MM.1S (cell line): Measurements from ENCODE around the gene SPATA19.

Source experiments
- DNase-seq: peaks from one replicate; pipeline ENCODE4 v3.0.0-alpha.2; 2015
- H2AFZ ChIP-seq: fragments of 300-600 bp; sonication (generic); 2 replicates; pipeline ENCODE4 v1.6.0; 2016; ENCODE audit warnings: antibody characterized with exemption, low read length
- H3F3A ChIP-seq: fragments of 300-600 bp; sonication (generic); 2 replicates; pipeline ENCODE4 v1.6.1; 2016; ENCODE audit warnings: mild to moderate bottlenecking, antibody characterized with exemption, low read length, moderate library complexity, mixed read lengths; ENCODE audit not compliant: insufficient read depth
- H3K27ac ChIP-seq: fragments of 300-600 bp; sonication (generic); 2 replicates; pipeline ENCODE4 v1.5.1; 2016; ENCODE audit warnings: mild to moderate bottlenecking, low read length
- H3K27me3 ChIP-seq: fragments of 300-600 bp; sonication (generic); replicated peaks from 2 replicates; pipeline ENCODE4 v1.6.0; 2016; ENCODE audit warnings: low read length; ENCODE audit not compliant: insufficient read depth
- H3K36me3 ChIP-seq: fragments of 300-600 bp; sonication (generic); replicated peaks from 2 replicates; pipeline ENCODE4 v1.6.1; 2016; ENCODE audit warnings: mild to moderate bottlenecking, low read length, mixed read lengths; ENCODE audit not compliant: insufficient read depth
- H3K4me1 ChIP-seq: fragments of 300-600 bp; sonication (generic); 2 replicates; pipeline ENCODE4 v1.6.1; 2016; ENCODE audit warnings: low read length, mixed read lengths
- H3K4me2 ChIP-seq: fragments of 300-600 bp; sonication (generic); 2 replicates; pipeline ENCODE4 v1.6.0; 2016; ENCODE audit warnings: low read depth, low read length
- H3K4me3 ChIP-seq: fragments of 300-600 bp; sonication (generic); 2 replicates; pipeline ENCODE4 v1.5.1; 2016; ENCODE audit warnings: low read length, mixed read lengths
- H3K79me2 ChIP-seq: fragments of 300-600 bp; sonication (generic); 2 replicates; pipeline ENCODE4 v1.6.1; 2016; ENCODE audit warnings: mixed run types, low read length, mixed read lengths
- H3K9ac ChIP-seq: fragments of 300-600 bp; sonication (generic); 2 replicates; pipeline ENCODE4 v1.6.1; 2016; ENCODE audit warnings: low read length, mixed read lengths
- H3K9me2 ChIP-seq: fragments of 300-600 bp; sonication (generic); replicated peaks from 2 replicates; pipeline ENCODE4 v1.6.1; 2016; ENCODE audit warnings: mild to moderate bottlenecking, low read length, mixed read lengths; ENCODE audit not compliant: insufficient read depth
- H3K9me3 ChIP-seq: fragments of 300-600 bp; sonication (generic); replicated peaks from 2 replicates; pipeline ENCODE4 v1.6.1; 2016; ENCODE audit warnings: mild to moderate bottlenecking, low read length, mixed read lengths; ENCODE audit not compliant: insufficient read depth
- H4K20me1 ChIP-seq: fragments of 300-600 bp; sonication (generic); 2 replicates; pipeline ENCODE4 v1.6.1; 2016; ENCODE audit warnings: mild to moderate bottlenecking, low read length, moderate library complexity, mixed read lengths; ENCODE audit not compliant: insufficient read depth
- CTCF ChIP-seq: fragments of 300-600 bp; sonication (generic); IDR thresholded peaks from 2 replicates; pipeline ENCODE4 v1.5.1; 2016; ENCODE audit warnings: antibody characterized with exemption, low read length, mixed read lengths
- EZH2 ChIP-seq: fragments of 300-600 bp; sonication (generic); optimal IDR thresholded peaks from 2 replicates; pipeline ENCODE3; 2017; ENCODE audit warnings: low read depth, mild to moderate bottlenecking, antibody characterized with exemption, low read length, mixed read lengths
- EZH2phosphoT487 ChIP-seq: fragments of 300-600 bp; sonication (generic); IDR thresholded peaks from 2 replicates; pipeline ENCODE4 v1.6.1; 2018; ENCODE audit warnings: antibody characterized with exemption, low read length

SPATA19 gene

GRCh38 chr11:133828871-133829270, 16.4 kb downstream of the SPATA19 start:
- H3K9ac ChIP-seq, result no peak overlapping the region
- no peaks in the 10 kb centered on the region for H3K27me3 ChIP-seq
- no peak overlapping the region for H3K27ac ChIP-seq
- H3K4me3 ChIP-seq, result no peak overlapping the region
- H4K20me1 ChIP-seq, result no peaks in the 10 kb centered on the region
- H3F3A ChIP-seq, result no peaks in the 10 kb centered on the region
- H3K4me2 ChIP-seq, result no peak overlapping the region
- H3K79me2 ChIP-seq, result no peaks in the 10 kb centered on the region
- no peaks in the 10 kb centered on the region for H3K4me1 ChIP-seq
- H3K9me3 ChIP-seq, result no peaks in the 10 kb centered on the region
- no peak overlapping the region for H2AFZ ChIP-seq
- H3K36me3 ChIP-seq, result no peaks in the 10 kb centered on the region
- no peak for TF ChIP-seq CTCF
- TF ChIP-seq EZH2, result no peak
- no peak for TF ChIP-seq EZH2phosphoT487
- no peaks in the 10 kb centered on the region for H3K9me2 ChIP-seq
- DNase-seq, result no peak

- DNase-seq, result no peak
- no peak overlapping the region for H3K4me2 ChIP-seq
- H3K9me2 ChIP-seq, result no peaks in the 10 kb centered on the region
- H3F3A ChIP-seq, result no peaks in the 10 kb centered on the region
- H3K36me3 ChIP-seq, result no peaks in the 10 kb centered on the region
- no peak overlapping the region for H2AFZ ChIP-seq
- H3K4me3 ChIP-seq, result no peak overlapping the region
- no peaks in the 10 kb centered on the region for H3K4me1 ChIP-seq
- TF ChIP-seq EZH2 (no peak), EZH2phosphoT487 (no peak), CTCF (no peak)
- no peaks in the 10 kb centered on the region for H3K79me2 ChIP-seq
- H3K27ac ChIP-seq, result no peak overlapping the region
- H3K9me3 ChIP-seq, result no peaks in the 10 kb centered on the region
- no peak overlapping the region for H3K9ac ChIP-seq
- H4K20me1 ChIP-seq, result no peaks in the 10 kb centered on the region
- no peaks in the 10 kb centered on the region for H3K27me3 ChIP-seq
These were observed 17.8 kb downstream of the SPATA19 start for GRCh38 chr11:133827556-133827955.

GRCh38 chr11:133826866-133827265, 18.4 kb downstream of the SPATA19 start:
- Histone ChIP-seq H2AFZ (no peak overlapping the region), H3F3A (no peaks in the 10 kb centered on the region), H3K79me2 (no peaks in the 10 kb centered on the region), H3K9me3 (no peaks in the 10 kb centered on the region), H3K36me3 (no peaks in the 10 kb centered on the region), H3K27ac (no peak overlapping the region), H4K20me1 (no peaks in the 10 kb centered on the region), H3K27me3 (no peaks in the 10 kb centered on the region), H3K4me2 (no peak overlapping the region), H3K9me2 (no peaks in the 10 kb centered on the region), H3K4me3 (no peak overlapping the region), H3K9ac (no peak overlapping the region), H3K4me1 (no peaks in the 10 kb centered on the region)
- TF ChIP-seq EZH2, result no peak
- TF ChIP-seq CTCF, result no peak
- no peak for TF ChIP-seq EZH2phosphoT487
- no peak for DNase-seq

GRCh38 chr11:133825666-133826065, 19.6 kb downstream of the SPATA19 start:
- TF ChIP-seq CTCF (no peak), EZH2 (no peak), EZH2phosphoT487 (no peak)
- DNase-seq, result no peak
- Histone ChIP-seq H3K4me1 (no peaks in the 10 kb centered on the region), H3K79me2 (no peaks in the 10 kb centered on the region), H3K36me3 (no peaks in the 10 kb centered on the region), H3K27ac (no peak overlapping the region), H4K20me1 (no peaks in the 10 kb centered on the region), H3K9ac (no peak overlapping the region), H3K27me3 (no peaks in the 10 kb centered on the region), H2AFZ (no peak overlapping the region), H3K4me2 (no peak overlapping the region), H3K9me3 (no peaks in the 10 kb centered on the region), H3K9me2 (no peaks in the 10 kb centered on the region), H3F3A (no peaks in the 10 kb centered on the region), H3K4me3 (no peak overlapping the region)
